ENCODE measurements around the gene SLC12A4.

- TF ChIP-seq EZH2 (IDR thresholded peaks at IDR 0.05), result no peak
- TF ChIP-seq POLR2AphosphoS5 (IDR thresholded peaks at IDR 0.05; ENCODE audit: borderline replicate concordance, low read depth, low read length), result no peak
- no peak for TF ChIP-seq FOXP2 (optimal IDR thresholded peaks at IDR 0.05; ENCODE audit: control extremely low read depth, extremely low read length, insufficient read depth)
Observed at GRCh38 chr16:67901734-67902133, 66.7 kb downstream of the SLC12A4 start.
